NT2/D1 (cell line): ENCODE data around the gene PSMD2.
A peak's percentile ranks its signal among the peaks of the same experiment; 100 is the strongest.

Experiments
- DNase-seq: peaks from one replicate; pipeline ENCODE4 v3.0.0-alpha.2; 2011; ENCODE audit warnings: low read depth, low spot score
- H3K27me3 ChIP-seq: 2 replicates; pipeline ENCODE4 v1.6.0; 2011; ENCODE audit warnings: mild to moderate bottlenecking; ENCODE audit not compliant: insufficient read length, insufficient read depth
- H3K36me3 ChIP-seq: 2 replicates; pipeline ENCODE4 v1.6.1; 2011; ENCODE audit warnings: mild to moderate bottlenecking, low read length, mixed read lengths; ENCODE audit not compliant: insufficient read depth, insufficient read length
- H3K4me1 ChIP-seq: 2 replicates; pipeline ENCODE4 v1.5.1; 2011; ENCODE audit not compliant: insufficient read depth, insufficient read length
- H3K4me3 ChIP-seq: 2 replicates; pipeline ENCODE4 v1.5.1; 2011; ENCODE audit warnings: low read depth; ENCODE audit not compliant: insufficient read length
- H3K9ac ChIP-seq: 2 replicates; pipeline ENCODE4 v1.6.0; 2011; ENCODE audit warnings: low read depth; ENCODE audit not compliant: insufficient read length
- H3K9me3 ChIP-seq: 2 replicates; pipeline ENCODE4 v1.5.1; 2011; ENCODE audit warnings: mild to moderate bottlenecking, low read length; ENCODE audit not compliant: insufficient read depth
- SUZ12 ChIP-seq: IDR thresholded peaks from 2 replicates; pipeline ENCODE4 v1.6.1; 2011; ENCODE audit not compliant: insufficient read length, insufficient read depth; ENCODE audit errors: extremely low read depth
- YY1 ChIP-seq: IDR thresholded peaks from 2 replicates; pipeline ENCODE4 v1.6.1; 2011; ENCODE audit not compliant: insufficient read length, insufficient read depth
- ZNF274 ChIP-seq: IDR thresholded peaks from 2 replicates; pipeline ENCODE4 v1.6.1; 2011; ENCODE audit warnings: mild to moderate bottlenecking, low read depth, low read length

The PSMD2 gene

GRCh38 chr3:184351511-184352148, 52.6 kb downstream of the PSMD2 start:
- Histone ChIP-seq H3K9me3 (no peaks in the 10 kb centered on the region), H3K4me3 (no peak overlapping the region), H3K9ac (no peak overlapping the region), H3K36me3 (peaks cover 69% of the 10 kb centered on the region), H3K27me3 (no peaks in the 10 kb centered on the region), H3K4me1 (peaks cover 24% of the 10 kb centered on the region)
- TF ChIP-seq YY1 (no peak), SUZ12 (no peak), ZNF274 (no peak)
- no peak for DNase-seq

- TF ChIP-seq ZNF274, result no peak
- no peak for TF ChIP-seq YY1
- TF ChIP-seq SUZ12, result no peak
- H3K9ac ChIP-seq, result no peak overlapping the region
These were observed 53.2 kb downstream of the PSMD2 start for GRCh38 chr3:184352149-184352785.

GRCh38 chr3:184352897-184353545, 54.0 kb downstream of the PSMD2 start:
- H3K9me3 ChIP-seq, result no peaks in the 10 kb centered on the region
- TF ChIP-seq SUZ12, result no peak
- TF ChIP-seq ZNF274, result no peak
- no peak for TF ChIP-seq YY1
- peaks cover 26% of the 10 kb centered on the region for H3K4me1 ChIP-seq
- H3K9ac ChIP-seq, result no peak overlapping the region
- H3K27me3 ChIP-seq, result no peaks in the 10 kb centered on the region
- no peak for DNase-seq
- H3K4me3 ChIP-seq, result no peak overlapping the region
- H3K36me3 ChIP-seq, result peaks cover 75% of the 10 kb centered on the region

More at GRCh38 chr3:184352149-184352785, 53.2 kb downstream of the PSMD2 start:
- DNase-seq, result no peak
- Histone ChIP-seq H3K9me3 (no peaks in the 10 kb centered on the region), H3K27me3 (no peaks in the 10 kb centered on the region), H3K4me1 (peaks cover 24% of the 10 kb centered on the region), H3K36me3 (peaks cover 69% of the 10 kb centered on the region), H3K4me3 (no peak overlapping the region)

GRCh38 chr3:184353546-184353941, 54.5 kb downstream of the PSMD2 start:
- H3K36me3 ChIP-seq, result peaks cover 80% of the 10 kb centered on the region
- H3K4me3 ChIP-seq, result no peak overlapping the region
- TF ChIP-seq SUZ12 (no peak), ZNF274 (no peak), YY1 (no peak)
- no peak overlapping the region for H3K9ac ChIP-seq
- DNase-seq, result no peak
- peaks cover 24% of the 10 kb centered on the region for H3K4me1 ChIP-seq
- no peaks in the 10 kb centered on the region for H3K27me3 ChIP-seq
- H3K9me3 ChIP-seq, result no peaks in the 10 kb centered on the region

- DNase-seq, result no peak
- peaks cover 31% of the 10 kb centered on the region for H3K4me1 ChIP-seq
- no peaks in the 10 kb centered on the region for H3K9me3 ChIP-seq
- H3K4me3 ChIP-seq, result no peak overlapping the region
- TF ChIP-seq YY1, result no peak
- no peak for TF ChIP-seq ZNF274
- no peak for TF ChIP-seq SUZ12
- peak overlapping the region; percentile 27 for H3K9ac ChIP-seq
- H3K27me3 ChIP-seq, result no peaks in the 10 kb centered on the region
- H3K36me3 ChIP-seq, result peaks cover 83% of the 10 kb centered on the region
These were observed 55.2 kb downstream of the PSMD2 start for GRCh38 chr3:184354121-184354728.

- Histone ChIP-seq H3K9ac (no peak overlapping the region), H3K4me1 (peaks cover 36% of the 10 kb centered on the region), H3K9me3 (no peaks in the 10 kb centered on the region), H3K27me3 (no peaks in the 10 kb centered on the region), H3K4me3 (no peak overlapping the region), H3K36me3 (peaks cover 78% of the 10 kb centered on the region)
- no peak for DNase-seq
- TF ChIP-seq YY1, result no peak
- no peak for TF ChIP-seq ZNF274
- TF ChIP-seq SUZ12, result no peak
These were observed 55.7 kb downstream of the PSMD2 start for GRCh38 chr3:184354754-184355153.
